HG03196 (cell line): ENCODE data around the gene DSG1.
"Not testable (repeated sequence)": the region's sequence is repeated elsewhere in the genome, so short reads cannot be mapped to it uniquely, and the experiment has no call there.

Source experiments
- ATAC-seq: cut with Tn5 transposase; IDR thresholded peaks from one replicate; pipeline ENCODE4 v1.9.1; 2021; ENCODE audit not compliant: unreplicated experiment

DSG1 gene

GRCh38 chr18:31343454-31343853 lies 25.5 kb downstream of the DSG1 start:
- ATAC-seq = no peak

DNA sequence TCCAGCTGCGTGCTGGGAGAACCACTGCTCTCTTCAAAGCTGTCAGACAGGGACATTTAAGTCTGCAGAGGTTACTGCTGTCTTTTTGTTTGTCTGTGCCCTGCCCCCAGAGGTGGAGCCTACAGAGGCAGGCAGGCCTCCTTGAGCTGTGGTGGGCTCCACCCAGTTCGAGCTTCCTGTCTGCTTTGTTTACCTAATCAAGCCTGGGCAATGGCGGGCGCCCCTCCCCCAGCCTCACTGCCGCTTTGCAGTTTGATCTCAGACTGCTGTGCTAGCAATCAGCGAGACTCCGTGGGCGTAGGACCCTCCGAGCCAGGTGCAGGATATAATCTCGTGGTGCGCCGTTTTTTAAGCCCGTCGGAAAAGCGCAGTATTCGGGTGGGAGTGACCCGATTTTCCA lies 35.4 kb downstream of the DSG1 start:
- not testable (repeated sequence) for ATAC-seq

- ATAC-seq = no peak
Measured at GRCh38 chr18:31354990-31355389, 37.0 kb downstream of the DSG1 start.

- ATAC-seq = no peak
Measured at GRCh38 chr18:31356025-31356424, 38.1 kb downstream of the DSG1 start.

DNA sequence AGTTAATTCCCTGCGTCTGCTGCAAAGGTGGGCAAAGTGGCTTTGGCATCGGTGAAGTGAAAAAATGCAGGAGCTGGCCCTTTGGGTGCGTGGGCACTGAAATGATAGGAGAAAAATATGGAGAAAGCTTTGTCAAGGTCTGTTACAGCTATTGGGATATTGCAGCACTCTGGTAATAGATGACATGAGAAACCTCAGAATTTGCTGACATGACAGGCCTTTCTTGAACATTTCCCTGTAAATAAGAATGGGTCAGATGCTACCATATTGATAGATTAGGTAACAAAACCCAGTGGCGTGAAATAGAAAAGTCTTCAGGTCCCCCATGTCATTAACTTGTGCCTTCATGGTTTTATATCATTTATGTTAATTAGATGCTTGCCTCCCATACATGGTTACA lies 46.2 kb downstream of the DSG1 start:
- no peak for ATAC-seq

- ATAC-seq = no peak
Measured at GRCh38 chr18:31369478-31369877, 51.5 kb downstream of the DSG1 start.

- no peak for ATAC-seq
Measured at GRCh38 chr18:31371989-31372388, 54.0 kb downstream of the DSG1 start.

- ATAC-seq = no peak
Measured at GRCh38 chr18:31373641-31374040, 55.7 kb downstream of the DSG1 start.

GRCh38 chr18:31376477-31376876 lies 58.5 kb downstream of the DSG1 start, which contains the start of gene DSG4:
DSG4 (plus strand) TSS chr18:31376777; CDS start chr18:31376912, 135 bp downstream.
- no peak for ATAC-seq

- ATAC-seq = no peak
Measured at GRCh38 chr18:31380912-31381311, 63.0 kb downstream of the DSG1 start.

DNA sequence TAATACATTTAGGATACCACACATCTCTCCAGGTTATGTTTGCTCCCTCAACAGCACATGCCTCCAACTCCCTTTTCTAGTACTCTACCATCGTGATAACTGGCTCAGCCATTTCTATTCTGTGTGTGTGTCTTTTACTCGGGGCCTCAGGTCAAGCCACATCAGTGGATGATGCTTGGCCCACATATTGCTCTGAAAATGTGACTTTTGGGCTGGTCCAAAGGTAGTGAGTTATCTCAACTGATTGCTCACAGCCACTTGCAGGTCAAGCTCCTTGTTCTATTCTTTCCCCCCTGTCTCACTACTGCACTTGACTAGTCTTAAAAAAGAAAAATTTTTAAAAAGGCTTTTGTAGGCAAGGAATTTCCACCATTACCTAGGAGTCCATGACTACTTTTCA lies 64.1 kb downstream of the DSG1 start:
- ATAC-seq = no peak

DNA sequence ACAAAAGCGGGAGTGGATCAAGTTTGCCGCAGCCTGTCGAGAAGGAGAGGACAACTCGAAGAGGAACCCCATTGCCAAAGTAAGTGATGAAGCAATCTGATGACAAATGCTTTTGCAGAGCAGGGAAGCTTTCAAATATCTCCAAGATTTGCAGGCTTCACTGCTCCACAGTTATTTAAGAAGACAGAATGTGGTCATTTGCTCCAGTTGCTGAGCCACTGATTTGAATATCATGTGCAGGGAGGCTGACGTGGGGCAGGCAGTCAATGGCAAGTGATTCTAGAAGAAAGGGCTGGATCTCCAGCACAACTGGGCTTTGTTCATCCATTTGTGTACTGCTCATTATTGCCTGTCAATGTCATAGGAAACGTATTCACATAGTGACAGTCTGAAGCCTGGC lies 68.8 kb downstream of the DSG1 start:
- ATAC-seq = no peak

GRCh38 chr18:31393286-31393685 lies 75.3 kb downstream of the DSG1 start:
- ATAC-seq = no peak

DNA sequence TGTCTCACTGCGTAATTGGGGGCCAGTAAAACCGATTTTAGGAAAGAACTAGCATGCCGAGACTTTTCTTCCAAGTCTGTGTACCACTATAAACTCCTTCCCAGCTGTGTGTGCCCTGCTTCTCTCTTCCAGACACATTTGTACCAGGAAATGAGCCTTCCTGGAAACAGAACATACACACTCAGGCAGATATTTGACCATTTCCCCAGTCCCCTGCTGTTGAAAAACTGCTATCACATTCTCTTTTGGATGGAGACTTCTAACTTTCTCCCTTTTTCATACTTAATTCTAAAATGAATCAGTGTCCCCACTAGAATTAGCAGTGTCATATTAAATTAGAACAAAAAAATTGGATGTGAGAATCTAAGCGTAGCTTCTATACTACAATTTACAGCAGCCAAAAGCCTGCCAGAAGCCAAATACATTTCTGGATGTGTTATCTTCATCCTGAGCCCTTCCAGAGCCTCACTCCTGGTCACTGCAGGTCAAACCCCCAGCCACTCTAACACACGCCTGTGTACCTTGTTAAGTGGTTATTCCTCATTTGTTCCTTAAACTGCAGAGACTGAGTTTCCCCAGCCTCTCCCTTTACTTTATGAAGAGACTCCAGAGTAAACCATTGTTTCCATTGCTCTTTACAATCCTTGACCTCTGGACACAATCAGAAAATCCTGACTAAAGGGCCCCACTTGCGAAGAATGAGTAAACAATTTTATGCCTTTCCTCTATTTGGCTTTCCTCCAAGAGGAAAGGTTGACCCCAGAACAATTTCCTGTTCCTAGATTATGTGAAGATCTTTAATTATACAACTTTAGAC lies 79.0 kb downstream of the DSG1 start:
- no peak for ATAC-seq

GRCh38 chr18:31398191-31398590 lies 80.2 kb downstream of the DSG1 start:
- no peak for ATAC-seq

DNA sequence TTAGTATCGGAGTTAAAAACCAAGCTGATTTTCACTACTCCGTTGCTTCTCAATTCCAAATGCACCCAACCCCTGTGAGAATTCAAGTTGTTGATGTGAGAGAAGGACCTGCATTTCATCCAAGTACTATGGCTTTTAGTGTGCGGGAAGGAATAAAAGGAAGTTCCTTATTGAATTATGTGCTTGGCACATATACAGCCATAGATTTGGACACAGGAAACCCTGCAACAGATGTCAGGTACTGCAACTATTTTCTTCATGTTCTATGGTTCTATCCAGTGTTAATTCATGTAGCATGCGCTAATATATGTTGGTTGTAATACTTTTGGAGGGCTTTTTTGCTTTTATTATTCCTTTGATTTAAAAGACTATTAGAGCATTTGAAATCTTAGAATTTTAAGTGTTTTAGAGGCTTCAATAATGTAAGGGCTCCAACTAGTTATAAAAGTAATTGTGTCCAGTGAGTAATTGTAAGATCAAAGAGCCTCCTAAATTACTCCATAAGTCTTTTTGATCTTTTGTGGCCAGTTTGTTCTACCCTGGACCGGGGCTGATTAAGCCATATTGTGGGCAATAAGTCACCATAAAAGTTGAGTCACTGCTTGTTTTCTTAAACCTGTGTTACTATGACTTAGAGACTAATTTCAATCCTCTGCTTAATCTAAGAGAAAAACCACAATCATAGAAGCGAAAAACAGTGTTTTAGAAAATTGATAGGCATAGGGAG lies 81.5 kb downstream of the DSG1 start:
- ATAC-seq = no peak

- no peak for ATAC-seq
Measured at GRCh38 chr18:31401156-31402025, 83.4 kb downstream of the DSG1 start.

- no peak for ATAC-seq
Measured at GRCh38 chr18:31402026-31402373, 84.0 kb downstream of the DSG1 start.

DNA sequence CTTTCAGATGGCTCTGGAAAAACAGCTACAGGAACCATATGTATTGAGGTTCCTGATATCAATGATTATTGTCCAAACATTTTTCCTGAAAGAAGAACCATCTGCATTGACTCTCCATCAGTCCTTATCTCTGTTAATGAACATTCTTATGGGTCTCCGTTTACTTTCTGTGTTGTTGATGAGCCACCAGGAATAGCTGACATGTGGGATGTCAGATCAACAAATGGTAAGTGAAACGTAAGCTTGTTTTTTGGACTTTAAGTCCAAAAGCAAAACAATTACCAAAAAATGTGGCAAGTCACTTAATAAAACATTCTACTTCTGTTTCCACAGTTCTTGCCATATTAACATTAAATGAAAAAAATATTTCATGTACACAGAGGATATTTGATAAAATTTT lies 85.4 kb downstream of the DSG1 start:
- ATAC-seq = no peak
